WTC11 (cell line): Measurements from ENCODE around the gene ATAD3C. TPM values are rescaled to one million over a fixed set of nuclear protein-coding genes. Genes with fewer than 3 reads are reported as not detected.

Source experiments
- ATAC-seq: fragments of 200-7000 bp; cut with Tn5 transposase; 2 replicates; pipeline ENCODE4 v1.10.0; 2021; ENCODE audit warnings: mild to moderate bottlenecking, moderate library complexity
- CTCF ChIA-PET: fragments of 300-600 bp; sonication (Branson Sonifier 250); formaldehyde crosslinking; loops from one replicate; lab custom pipeline; 2021; ENCODE audit warnings: antibody characterized with exemption; lab: Charles Lee
- POLR2A ChIA-PET: fragments of 350-600 bp; sonication (Branson Sonifier 250); formaldehyde crosslinking; loops from one replicate; lab custom pipeline; 2021; ENCODE audit warnings: antibody characterized with exemption; lab: Charles Lee
- DNase-seq: peaks from one replicate; pipeline ENCODE4 v3.0.0; 2021; ENCODE audit warnings: low spot score
- H3K27ac Mint-ChIP-seq: 2 replicates; pipeline ENCODE4 v1.8.0; 2021; ENCODE audit warnings: mixed read lengths
- H3K27me3 Mint-ChIP-seq: 2 replicates; pipeline ENCODE4 v1.8.0; 2021; ENCODE audit warnings: low read depth, mild to moderate bottlenecking, moderate library complexity, mixed read lengths
- H3K36me3 Mint-ChIP-seq: 2 replicates; pipeline ENCODE4 v1.8.0; 2021; ENCODE audit warnings: mixed read lengths
- H3K4me1 Mint-ChIP-seq: 2 replicates; pipeline ENCODE4 v1.8.0; 2022; ENCODE audit warnings: mixed read lengths
- H3K4me3 Mint-ChIP-seq: 2 replicates; pipeline ENCODE4 v1.8.0; 2021; ENCODE audit warnings: mild to moderate bottlenecking, moderate library complexity, mixed read lengths
- H3K9me3 Mint-ChIP-seq: 2 replicates; pipeline ENCODE4 v1.8.0; 2021; ENCODE audit warnings: mixed read lengths
- ATF6 ChIP-seq: sonication (generic); formaldehyde crosslinking; IDR thresholded peaks from 2 replicates; pipeline ENCODE4 v1.8.1; 2023; ENCODE audit warnings: mild to moderate bottlenecking, missing genetic modification reagents
- CREM ChIP-seq: sonication (generic); formaldehyde crosslinking; IDR thresholded peaks from 2 replicates; pipeline ENCODE4 v1.8.1; 2022; ENCODE audit warnings: mild to moderate bottlenecking, missing genetic modification reagents, moderate library complexity
- CTCF ChIP-seq: fragments of 200-600 bp; IDR thresholded peaks from 2 replicates; pipeline ENCODE4 v1.8.0; 2022; ENCODE audit warnings: antibody characterized with exemption
- ERG ChIP-seq: fragments of 250-450 bp; sonication (Bioruptor Pico); IDR thresholded peaks from 2 replicates; pipeline ENCODE4 v1.8.0; 2021; ENCODE audit warnings: mild to moderate bottlenecking
- GABPB1 ChIP-seq: sonication (generic); formaldehyde crosslinking; IDR thresholded peaks from 2 replicates; pipeline ENCODE4 v1.8.1; 2023; ENCODE audit warnings: mild to moderate bottlenecking, missing genetic modification reagents
- HMGA2 ChIP-seq: fragments of 250-450 bp; sonication (Bioruptor Pico); IDR thresholded peaks from 2 replicates; pipeline ENCODE4 v1.4.0; 2021; ENCODE audit warnings: mild to moderate bottlenecking, moderate library complexity
- NFATC4 ChIP-seq: fragments of 250-450 bp; sonication (Bioruptor Pico); IDR thresholded peaks from 2 replicates; pipeline ENCODE4 v1.9.0; 2021; ENCODE audit warnings: mild to moderate bottlenecking
- NFYB ChIP-seq: sonication (generic); formaldehyde crosslinking; conservative IDR thresholded peaks from 2 replicates; pipeline ENCODE4 v1.8.0; 2022; ENCODE audit warnings: low read depth, missing genetic modification reagents
- NR2C2 ChIP-seq: sonication (generic); formaldehyde crosslinking; IDR thresholded peaks from 2 replicates; pipeline ENCODE4 v1.8.0; 2022; ENCODE audit warnings: mild to moderate bottlenecking, missing genetic modification reagents
- RELA ChIP-seq: sonication (generic); formaldehyde crosslinking; IDR thresholded peaks from 2 replicates; pipeline ENCODE4 v1.8.1; 2022; ENCODE audit warnings: missing genetic modification reagents, mild to moderate bottlenecking, borderline replicate concordance
- SOX15 ChIP-seq: fragments of 250-450 bp; sonication (Bioruptor Pico); IDR thresholded peaks from 2 replicates; pipeline ENCODE4 v1.9.0; 2021; ENCODE audit warnings: mild to moderate bottlenecking
- TEAD4 ChIP-seq: sonication (generic); formaldehyde crosslinking; IDR thresholded peaks from 2 replicates; pipeline ENCODE4 v1.8.0; 2022; ENCODE audit warnings: mild to moderate bottlenecking, missing genetic modification reagents
- ZNF423 ChIP-seq: fragments of 250-450 bp; sonication (Bioruptor Pico); IDR thresholded peaks from 2 replicates; pipeline ENCODE4 v2.1.2; 2022; ENCODE audit warnings: mild to moderate bottlenecking, moderate library complexity
- total RNA-seq: library from RNA; stranded (reverse); gene quantifications from 3 replicates; pipeline ENCODE4 v1.2.3, GENCODE V29; 2021
- TF ChIP-seq, protein P1 (sequence below): sonication (generic); formaldehyde crosslinking; IDR thresholded peaks from 2 replicates; pipeline ENCODE4 v1.8.0; 2022; ENCODE audit warnings: mild to moderate bottlenecking, missing genetic modification reagents
- TF ChIP-seq, protein P2 (sequence below): sonication (generic); formaldehyde crosslinking; IDR thresholded peaks from 2 replicates; pipeline ENCODE4 v1.8.1; 2023; ENCODE audit warnings: mild to moderate bottlenecking, missing genetic modification reagents, borderline replicate concordance
- TF ChIP-seq, protein P3 (sequence below): fragments of 250-450 bp; sonication (Bioruptor Pico); IDR thresholded peaks from 2 replicates; pipeline ENCODE4 v1.9.0; 2021; ENCODE audit warnings: mild to moderate bottlenecking
- TF ChIP-seq, protein P4 (sequence below): sonication (generic); formaldehyde crosslinking; IDR thresholded peaks from 2 replicates; pipeline ENCODE4 v1.8.0; 2022; ENCODE audit warnings: mild to moderate bottlenecking, missing genetic modification reagents
- TF ChIP-seq, protein P5 (sequence below): sonication (generic); formaldehyde crosslinking; IDR thresholded peaks from 2 replicates; pipeline ENCODE4 v1.8.0; 2023; ENCODE audit warnings: missing genetic modification reagents

Gene ATAD3C
- total RNA-seq, 1 experiment from 2014 or later = 0.61 TPM

DNA sequence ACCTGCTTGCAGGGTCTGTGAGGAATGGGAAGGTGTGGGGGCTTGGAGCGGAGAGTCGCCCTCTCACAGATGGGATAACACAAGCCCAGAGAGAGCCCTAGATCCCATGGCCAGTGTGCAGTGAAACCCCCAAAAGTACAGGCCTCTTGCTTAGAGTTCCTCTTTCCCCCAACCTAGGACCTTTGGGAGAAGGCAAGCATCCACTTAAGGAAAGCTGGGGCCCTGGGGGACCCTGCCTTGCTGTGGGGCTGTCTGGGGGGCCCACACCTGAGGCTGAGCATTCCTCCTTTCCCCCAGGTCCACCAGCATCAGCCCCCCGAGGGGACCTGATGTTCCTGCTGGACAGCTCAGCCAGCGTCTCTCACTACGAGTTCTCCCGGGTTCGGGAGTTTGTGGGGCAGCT is 12.9 kb upstream of the ATAD3C start:
- H3K4me3 Mint-ChIP-seq = peak overlapping the region; percentile 68
- ChIA-PET POLR2A (no interaction called here), CTCF (interaction anchor here (2.2 kb wide), 1 partner anchor 34 kb away, joined by 12 read pairs; no protein-coding TSS in a partner anchor)
- TF ChIP-seq NR2C2 (CRISPR knock-in tag) = no peak
- no peak for TF ChIP-seq TEAD4 (CRISPR knock-in tag)
- TF ChIP-seq, protein P1, sequence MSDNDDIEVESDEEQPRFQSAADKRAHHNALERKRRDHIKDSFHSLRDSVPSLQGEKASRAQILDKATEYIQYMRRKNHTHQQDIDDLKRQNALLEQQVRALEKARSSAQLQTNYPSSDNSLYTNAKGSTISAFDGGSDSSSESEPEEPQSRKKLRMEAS (CRISPR knock-in tag) = no peak
- no peak for TF ChIP-seq ZNF423
- TF ChIP-seq, protein P2, sequence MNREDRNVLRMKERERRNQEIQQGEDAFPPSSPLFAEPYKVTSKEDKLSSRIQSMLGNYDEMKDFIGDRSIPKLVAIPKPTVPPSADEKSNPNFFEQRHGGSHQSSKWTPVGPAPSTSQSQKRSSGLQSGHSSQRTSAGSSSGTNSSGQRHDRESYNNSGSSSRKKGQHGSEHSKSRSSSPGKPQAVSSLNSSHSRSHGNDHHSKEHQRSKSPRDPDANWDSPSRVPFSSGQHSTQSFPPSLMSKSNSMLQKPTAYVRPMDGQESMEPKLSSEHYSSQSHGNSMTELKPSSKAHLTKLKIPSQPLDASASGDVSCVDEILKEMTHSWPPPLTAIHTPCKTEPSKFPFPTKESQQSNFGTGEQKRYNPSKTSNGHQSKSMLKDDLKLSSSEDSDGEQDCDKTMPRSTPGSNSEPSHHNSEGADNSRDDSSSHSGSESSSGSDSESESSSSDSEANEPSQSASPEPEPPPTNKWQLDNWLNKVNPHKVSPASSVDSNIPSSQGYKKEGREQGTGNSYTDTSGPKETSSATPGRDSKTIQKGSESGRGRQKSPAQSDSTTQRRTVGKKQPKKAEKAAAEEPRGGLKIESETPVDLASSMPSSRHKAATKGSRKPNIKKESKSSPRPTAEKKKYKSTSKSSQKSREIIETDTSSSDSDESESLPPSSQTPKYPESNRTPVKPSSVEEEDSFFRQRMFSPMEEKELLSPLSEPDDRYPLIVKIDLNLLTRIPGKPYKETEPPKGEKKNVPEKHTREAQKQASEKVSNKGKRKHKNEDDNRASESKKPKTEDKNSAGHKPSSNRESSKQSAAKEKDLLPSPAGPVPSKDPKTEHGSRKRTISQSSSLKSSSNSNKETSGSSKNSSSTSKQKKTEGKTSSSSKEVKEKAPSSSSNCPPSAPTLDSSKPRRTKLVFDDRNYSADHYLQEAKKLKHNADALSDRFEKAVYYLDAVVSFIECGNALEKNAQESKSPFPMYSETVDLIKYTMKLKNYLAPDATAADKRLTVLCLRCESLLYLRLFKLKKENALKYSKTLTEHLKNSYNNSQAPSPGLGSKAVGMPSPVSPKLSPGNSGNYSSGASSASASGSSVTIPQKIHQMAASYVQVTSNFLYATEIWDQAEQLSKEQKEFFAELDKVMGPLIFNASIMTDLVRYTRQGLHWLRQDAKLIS (CRISPR knock-in tag) = no peak
- no peak for TF ChIP-seq ATF6 (CRISPR knock-in tag)
- TF ChIP-seq CTCF = no peak
- TF ChIP-seq NFATC4 (CRISPR knock-in tag) = no peak
- TF ChIP-seq, protein P3, sequence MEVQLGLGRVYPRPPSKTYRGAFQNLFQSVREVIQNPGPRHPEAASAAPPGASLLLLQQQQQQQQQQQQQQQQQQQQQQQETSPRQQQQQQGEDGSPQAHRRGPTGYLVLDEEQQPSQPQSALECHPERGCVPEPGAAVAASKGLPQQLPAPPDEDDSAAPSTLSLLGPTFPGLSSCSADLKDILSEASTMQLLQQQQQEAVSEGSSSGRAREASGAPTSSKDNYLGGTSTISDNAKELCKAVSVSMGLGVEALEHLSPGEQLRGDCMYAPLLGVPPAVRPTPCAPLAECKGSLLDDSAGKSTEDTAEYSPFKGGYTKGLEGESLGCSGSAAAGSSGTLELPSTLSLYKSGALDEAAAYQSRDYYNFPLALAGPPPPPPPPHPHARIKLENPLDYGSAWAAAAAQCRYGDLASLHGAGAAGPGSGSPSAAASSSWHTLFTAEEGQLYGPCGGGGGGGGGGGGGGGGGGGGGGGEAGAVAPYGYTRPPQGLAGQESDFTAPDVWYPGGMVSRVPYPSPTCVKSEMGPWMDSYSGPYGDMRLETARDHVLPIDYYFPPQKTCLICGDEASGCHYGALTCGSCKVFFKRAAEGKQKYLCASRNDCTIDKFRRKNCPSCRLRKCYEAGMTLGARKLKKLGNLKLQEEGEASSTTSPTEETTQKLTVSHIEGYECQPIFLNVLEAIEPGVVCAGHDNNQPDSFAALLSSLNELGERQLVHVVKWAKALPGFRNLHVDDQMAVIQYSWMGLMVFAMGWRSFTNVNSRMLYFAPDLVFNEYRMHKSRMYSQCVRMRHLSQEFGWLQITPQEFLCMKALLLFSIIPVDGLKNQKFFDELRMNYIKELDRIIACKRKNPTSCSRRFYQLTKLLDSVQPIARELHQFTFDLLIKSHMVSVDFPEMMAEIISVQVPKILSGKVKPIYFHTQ (CRISPR knock-in tag) = no peak
- TF ChIP-seq RELA (CRISPR knock-in tag) = no peak
- H3K9me3 Mint-ChIP-seq = no peaks in the 10 kb centered on the region
- ATAC-seq (no peak), DNase-seq (no peak)
- H3K27me3 Mint-ChIP-seq = peaks cover 6% of the 10 kb centered on the region; the same call in 1 of the 2 replicates
- H3K36me3 Mint-ChIP-seq = no peaks in the 10 kb centered on the region
- H3K27ac Mint-ChIP-seq = no peak overlapping the region
- peaks cover 20% of the 10 kb centered on the region for H3K4me1 Mint-ChIP-seq

GRCh38 chr1:1437033-1437903 is 12.2 kb upstream of the ATAD3C start:
- Mint-ChIP-seq H3K9me3 (no peaks in the 10 kb centered on the region), H3K27ac (no peak overlapping the region), H3K4me3 (peak overlapping the region; percentile 68; the same call in 1 of the 2 replicates), H3K4me1 (peaks cover 19% of the 10 kb centered on the region), H3K36me3 (no peaks in the 10 kb centered on the region), H3K27me3 (peaks cover 6% of the 10 kb centered on the region; the same call in 1 of the 2 replicates)
- DNase-seq (no peak), ATAC-seq (no peak)
- ChIA-PET CTCF (interaction anchor here (0.6 to 2.2 kb wide), 5 partner anchors 8 to 192 kb away, joined by 3 to 12 read pairs (median 3); no protein-coding TSS in a partner anchor), POLR2A (no interaction called here)
- TF ChIP-seq SOX15 (CRISPR knock-in tag) (no peak), HMGA2 (CRISPR knock-in tag) (no peak), CREM (no peak), NFYB (CRISPR knock-in tag) (no peak), GABPB1 (no peak), ERG (CRISPR knock-in tag) (no peak), NR2C2 (CRISPR knock-in tag) (no peak)
- TF ChIP-seq, protein P4, sequence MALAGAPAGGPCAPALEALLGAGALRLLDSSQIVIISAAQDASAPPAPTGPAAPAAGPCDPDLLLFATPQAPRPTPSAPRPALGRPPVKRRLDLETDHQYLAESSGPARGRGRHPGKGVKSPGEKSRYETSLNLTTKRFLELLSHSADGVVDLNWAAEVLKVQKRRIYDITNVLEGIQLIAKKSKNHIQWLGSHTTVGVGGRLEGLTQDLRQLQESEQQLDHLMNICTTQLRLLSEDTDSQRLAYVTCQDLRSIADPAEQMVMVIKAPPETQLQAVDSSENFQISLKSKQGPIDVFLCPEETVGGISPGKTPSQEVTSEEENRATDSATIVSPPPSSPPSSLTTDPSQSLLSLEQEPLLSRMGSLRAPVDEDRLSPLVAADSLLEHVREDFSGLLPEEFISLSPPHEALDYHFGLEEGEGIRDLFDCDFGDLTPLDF (CRISPR knock-in tag) = no peak
- TF ChIP-seq, protein P5, sequence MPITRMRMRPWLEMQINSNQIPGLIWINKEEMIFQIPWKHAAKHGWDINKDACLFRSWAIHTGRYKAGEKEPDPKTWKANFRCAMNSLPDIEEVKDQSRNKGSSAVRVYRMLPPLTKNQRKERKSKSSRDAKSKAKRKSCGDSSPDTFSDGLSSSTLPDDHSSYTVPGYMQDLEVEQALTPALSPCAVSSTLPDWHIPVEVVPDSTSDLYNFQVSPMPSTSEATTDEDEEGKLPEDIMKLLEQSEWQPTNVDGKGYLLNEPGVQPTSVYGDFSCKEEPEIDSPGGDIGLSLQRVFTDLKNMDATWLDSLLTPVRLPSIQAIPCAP (CRISPR knock-in tag) = no peak
